GM12873 (cell line): ENCODE data around the gene INHBB.

Experiments used
- CTCF ChIP-seq: IDR thresholded peaks from 2 replicates; pipeline ENCODE4 v1.5.1; 2012; ENCODE audit warnings: low read depth, mild to moderate bottlenecking, moderate library complexity, low read length, control low read depth; ENCODE audit not compliant: insufficient read depth; ENCODE audit errors: missing control alignments

The INHBB gene

GRCh38 chr2:120332384-120332783, 13.6 kb upstream of the INHBB start:
- TF ChIP-seq CTCF, result no peak

- TF ChIP-seq CTCF, result no peak
These were observed 11.9 kb upstream of the INHBB start for GRCh38 chr2:120334068-120334467.

GRCh38 chr2:120336749-120337148, 9.2 kb upstream of the INHBB start:
- no peak for TF ChIP-seq CTCF

GRCh38 chr2:120338015-120338414, 7.9 kb upstream of the INHBB start:
- TF ChIP-seq CTCF, result no peak

GRCh38 chr2:120341977-120342376, 4.0 kb upstream of the INHBB start:
- TF ChIP-seq CTCF, result no peak

- TF ChIP-seq CTCF, result no peak
These were observed 3.5 kb upstream of the INHBB start for GRCh38 chr2:120342446-120342845.

GRCh38 chr2:120343100-120343432, 2.9 kb upstream of the INHBB start:
- no peak for TF ChIP-seq CTCF
